ENCODE measurements around the gene MYCN. TPM values are rescaled to one million over a fixed set of nuclear protein-coding genes. Genes with fewer than 3 reads are reported as not detected.

MYCN gene
- total and polyA plus RNA-seq, 2 experiments from 2014 or later = 8.9 to 16.7 TPM

GRCh38 chr2:15989559-15989958 is 49.2 kb downstream of the MYCN start:
- Histone ChIP-seq H3K9me2 (replicated peaks; ENCODE audit: insufficient read depth) (no peaks in the 10 kb centered on the region), H3K9me3 (ENCODE audit: low read depth) (no peaks in the 10 kb centered on the region), H3K36me3 (replicated peaks; ENCODE audit: insufficient read depth, low read depth) (no peaks in the 10 kb centered on the region), H4K20me1 (ENCODE audit: insufficient read depth, poor library complexity, severe bottlenecking) (no peaks in the 10 kb centered on the region), H2AFZ (no peak overlapping the region), H3K4me3 (no peak overlapping the region), H3K27me3 (no peaks in the 10 kb centered on the region), H3K79me2 (no peaks in the 10 kb centered on the region), H3K4me2 (no peak overlapping the region), H3K4me1 (ENCODE audit: insufficient read depth) (no peaks in the 10 kb centered on the region), H3K27ac (no peak overlapping the region)
- no peak for DNase-seq (ENCODE audit: low spot score)
- WGBS (ENCODE audit: low lambda C conversion rate, missing lambda C conversion rate) = 70% methylated on average over 7 of the region's 7 CpGs
- TF ChIP-seq CTCF (IDR thresholded peaks at IDR 0.05; ENCODE audit: poor library complexity) (no peak), EZH2 (IDR thresholded peaks at IDR 0.05; ENCODE audit: borderline replicate concordance) (no peak), EZH2phosphoT487 (IDR thresholded peaks at IDR 0.05; ENCODE audit: low read depth, severe bottlenecking, unreplicated experiment) (no peak)

GRCh38 chr2:15990151-15991101 is 50.1 kb downstream of the MYCN start:
- H3K4me2 ChIP-seq = no peak overlapping the region
- H3K79me2 ChIP-seq = no peaks in the 10 kb centered on the region
- H3K27me3 ChIP-seq = no peaks in the 10 kb centered on the region
- H3K9me3 ChIP-seq (ENCODE audit: low read depth) = no peaks in the 10 kb centered on the region
- DNase-seq (ENCODE audit: low spot score) = no peak
- no peak overlapping the region for H3K27ac ChIP-seq
- no peak overlapping the region for H3K4me3 ChIP-seq
- no peak overlapping the region for H2AFZ ChIP-seq
- TF ChIP-seq EZH2phosphoT487 (IDR thresholded peaks at IDR 0.05; ENCODE audit: low read depth, severe bottlenecking, unreplicated experiment) (no peak), EZH2 (IDR thresholded peaks at IDR 0.05; ENCODE audit: borderline replicate concordance) (no peak), CTCF (IDR thresholded peaks at IDR 0.05; ENCODE audit: poor library complexity) (no peak)
- no peaks in the 10 kb centered on the region for H3K4me1 ChIP-seq (ENCODE audit: insufficient read depth)
- no peaks in the 10 kb centered on the region for H3K36me3 ChIP-seq (replicated peaks; ENCODE audit: insufficient read depth, low read depth)
- no peaks in the 10 kb centered on the region for H3K9me2 ChIP-seq (replicated peaks; ENCODE audit: insufficient read depth)
- 84% methylated on average over 11 of the region's 11 CpGs for WGBS (ENCODE audit: low lambda C conversion rate, missing lambda C conversion rate)
- no peaks in the 10 kb centered on the region for H4K20me1 ChIP-seq (ENCODE audit: insufficient read depth, poor library complexity, severe bottlenecking)

GRCh38 chr2:15991231-15991630 is 50.9 kb downstream of the MYCN start:
- Histone ChIP-seq H3K79me2 (no peaks in the 10 kb centered on the region), H3K9me3 (ENCODE audit: low read depth) (no peaks in the 10 kb centered on the region), H3K4me2 (no peak overlapping the region), H3K27me3 (no peaks in the 10 kb centered on the region), H4K20me1 (ENCODE audit: insufficient read depth, poor library complexity, severe bottlenecking) (no peaks in the 10 kb centered on the region), H3K36me3 (replicated peaks; ENCODE audit: insufficient read depth, low read depth) (no peaks in the 10 kb centered on the region), H2AFZ (no peak overlapping the region), H3K27ac (no peak overlapping the region), H3K4me1 (ENCODE audit: insufficient read depth) (no peaks in the 10 kb centered on the region), H3K4me3 (no peak overlapping the region), H3K9me2 (replicated peaks; ENCODE audit: insufficient read depth) (no peaks in the 10 kb centered on the region)
- DNase-seq (ENCODE audit: low spot score) = no peak
- no peak for TF ChIP-seq EZH2 (IDR thresholded peaks at IDR 0.05; ENCODE audit: borderline replicate concordance)
- no peak for TF ChIP-seq CTCF (IDR thresholded peaks at IDR 0.05; ENCODE audit: poor library complexity)
- TF ChIP-seq EZH2phosphoT487 (IDR thresholded peaks at IDR 0.05; ENCODE audit: low read depth, severe bottlenecking, unreplicated experiment) = no peak
- 55% methylated on average over 3 of the region's 3 CpGs for WGBS (ENCODE audit: low lambda C conversion rate, missing lambda C conversion rate)
